Activated naive CD8-positive, alpha-beta T cell treated with anti-CD3 and anti-CD28 coated beads, Interleukin-2, amount 10 ng/mL, durations not matched to agents 7 days and 5 days (primary cell): ENCODE measurements around the gene STEAP4. TPM values are rescaled to one million over a fixed set of nuclear protein-coding genes. Genes with fewer than 3 reads are reported as not detected.

Experiments
- ATAC-seq: fragments of 150-1000 bp; cut with Tn5 transposase; one replicate; pipeline ENCODE4 v1.10.0; 2021; ENCODE audit warnings: low read depth, moderate library complexity
- POLR2A ChIA-PET: fragments of 350-600 bp; sonication (Branson Sonifier 250); formaldehyde crosslinking; loops from one replicate; lab custom pipeline; 2021; ENCODE audit warnings: antibody characterized with exemption; lab: Charles Lee
- DNase-seq: peaks from one replicate; pipeline ENCODE4 v3.0.0; 2021
- H3K27ac Mint-ChIP-seq: one replicate; pipeline ENCODE4 v1.8.0; 2022; ENCODE audit warnings: mild to moderate bottlenecking, mixed read lengths
- H3K27me3 Mint-ChIP-seq: one replicate; pipeline ENCODE4 v1.8.0; 2022; ENCODE audit warnings: mild to moderate bottlenecking, moderate library complexity, mixed read lengths
- H3K36me3 Mint-ChIP-seq: one replicate; pipeline ENCODE4 v1.8.0; 2021; ENCODE audit warnings: mild to moderate bottlenecking, mixed read lengths
- H3K4me1 Mint-ChIP-seq: one replicate; pipeline ENCODE4 v1.8.0; 2021; ENCODE audit warnings: mixed read lengths
- H3K4me3 Mint-ChIP-seq: one replicate; pipeline ENCODE4 v1.8.0; 2022; ENCODE audit warnings: mild to moderate bottlenecking, moderate library complexity, mixed read lengths
- H3K9me3 Mint-ChIP-seq: one replicate; pipeline ENCODE4 v1.8.0; 2021; ENCODE audit warnings: mixed read lengths
- total RNA-seq, 2 experiments: library from RNA; stranded (reverse); gene quantifications; one replicate each; pipeline ENCODE4 v1.2.3, GENCODE V29; 2021

STEAP4 gene
- total RNA-seq, 2 experiments from 2014 or later = not detected

DNA sequence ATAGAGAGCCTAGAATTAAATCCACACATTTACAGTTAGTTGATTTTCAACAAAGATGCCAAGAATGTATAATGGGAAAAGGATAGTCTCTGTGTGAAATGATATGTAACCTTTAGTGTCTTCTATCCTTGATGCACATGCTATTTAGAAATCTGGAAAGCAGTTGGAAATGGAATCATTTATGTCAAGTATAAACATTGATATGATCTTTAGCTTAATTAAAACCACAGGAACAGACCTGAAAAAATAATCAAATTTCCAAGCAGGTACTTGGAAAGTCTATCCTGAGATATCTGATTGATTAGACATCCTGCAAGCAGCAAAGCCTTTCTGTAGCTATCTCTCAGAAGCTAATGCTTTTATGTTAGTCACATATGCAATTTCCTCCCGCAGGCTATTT is 62.4 kb downstream of the STEAP4 start:
- H3K27ac Mint-ChIP-seq = no peak overlapping the region
- H3K4me3 Mint-ChIP-seq = no peak overlapping the region
- ATAC-seq = no peak
- POLR2A ChIA-PET = no interaction called here
- DNase-seq = no peak
- peaks cover 24% of the 10 kb centered on the region for H3K27me3 Mint-ChIP-seq
- no peaks in the 10 kb centered on the region for H3K9me3 Mint-ChIP-seq
- no peaks in the 10 kb centered on the region for H3K36me3 Mint-ChIP-seq
- no peaks in the 10 kb centered on the region for H3K4me1 Mint-ChIP-seq

GRCh38 chr7:88243345-88243909 is 63.3 kb downstream of the STEAP4 start:
- no peak for DNase-seq
- no peaks in the 10 kb centered on the region for H3K9me3 Mint-ChIP-seq
- no peak for ATAC-seq
- H3K36me3 Mint-ChIP-seq = no peaks in the 10 kb centered on the region
- peaks cover 25% of the 10 kb centered on the region for H3K27me3 Mint-ChIP-seq
- no peaks in the 10 kb centered on the region for H3K4me1 Mint-ChIP-seq
- POLR2A ChIA-PET = no interaction called here
- no peak overlapping the region for H3K27ac Mint-ChIP-seq
- H3K4me3 Mint-ChIP-seq = no peak overlapping the region

DNA sequence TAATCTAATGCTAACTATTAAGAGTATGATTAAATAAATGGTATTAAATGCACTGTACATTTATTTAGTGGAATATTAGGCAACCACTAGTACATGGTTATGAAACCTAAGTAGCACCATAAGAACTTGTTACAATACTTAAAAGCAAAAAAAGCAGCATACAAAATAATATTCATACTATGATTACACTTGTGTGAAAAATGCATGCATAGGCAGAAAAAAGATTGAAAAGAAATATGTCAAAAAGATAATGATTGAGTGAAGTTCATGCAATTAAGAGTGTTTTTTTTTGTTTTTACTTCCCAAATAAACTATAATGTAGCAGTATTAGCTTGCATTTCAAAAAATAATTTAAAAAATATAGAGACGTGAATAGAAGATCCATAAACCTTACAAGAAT is 66.8 kb downstream of the STEAP4 start:
- ATAC-seq (no peak), DNase-seq (no peak)
- Mint-ChIP-seq H3K4me1 (peaks cover 3% of the 10 kb centered on the region), H3K36me3 (no peaks in the 10 kb centered on the region), H3K27me3 (peaks cover 24% of the 10 kb centered on the region), H3K4me3 (no peak overlapping the region), H3K9me3 (no peaks in the 10 kb centered on the region), H3K27ac (no peak overlapping the region)
- POLR2A ChIA-PET = no interaction called here

DNA sequence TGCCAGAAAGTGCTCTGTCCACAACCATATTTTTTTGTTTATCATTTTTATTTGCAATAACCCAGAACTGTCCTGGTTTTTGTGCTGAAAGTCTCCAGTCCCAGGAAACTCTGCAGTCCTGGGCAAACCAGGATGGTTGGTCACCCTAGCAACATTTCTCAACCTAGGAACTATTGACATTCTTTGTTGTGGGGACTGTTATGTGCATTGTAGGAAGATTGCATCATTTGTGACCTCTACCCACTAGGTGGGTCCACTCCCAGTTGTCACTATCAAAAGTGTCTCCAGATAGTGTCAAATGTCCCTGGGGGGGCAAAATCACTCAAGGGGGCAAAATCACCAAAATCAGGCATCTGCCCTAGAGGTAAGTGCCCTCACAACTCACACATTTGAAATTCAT is 72.9 kb downstream of the STEAP4 start:
- DNase-seq = no peak
- POLR2A ChIA-PET = no interaction called here
- Mint-ChIP-seq H3K4me1 (peaks cover 5% of the 10 kb centered on the region), H3K27ac (no peak overlapping the region), H3K27me3 (peaks cover 9% of the 10 kb centered on the region), H3K4me3 (no peak overlapping the region), H3K36me3 (no peaks in the 10 kb centered on the region), H3K9me3 (no peaks in the 10 kb centered on the region)
- ATAC-seq = no peak

DNA sequence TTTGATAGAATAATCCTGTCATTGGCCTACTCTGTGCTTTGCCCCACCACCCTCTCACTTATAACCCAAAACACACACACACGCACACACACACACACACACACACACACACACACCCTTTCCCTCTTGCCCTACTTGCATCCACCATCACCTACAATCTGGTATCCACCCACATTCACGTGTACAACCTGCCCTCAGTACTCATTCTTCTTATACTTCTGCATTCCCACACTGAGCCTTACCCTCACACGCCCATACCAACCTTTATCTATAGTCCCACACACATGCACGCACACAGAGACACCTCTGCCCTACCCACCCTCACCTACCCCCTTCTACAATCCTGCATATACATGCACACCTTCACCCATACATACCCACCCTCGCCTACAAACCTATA is 76.0 kb downstream of the STEAP4 start:
- peaks cover 2% of the 10 kb centered on the region for H3K4me1 Mint-ChIP-seq
- POLR2A ChIA-PET = no interaction called here
- no peak overlapping the region for H3K27ac Mint-ChIP-seq
- H3K27me3 Mint-ChIP-seq = peaks cover 7% of the 10 kb centered on the region
- no peak for DNase-seq
- ATAC-seq = no peak
- H3K9me3 Mint-ChIP-seq = no peaks in the 10 kb centered on the region
- no peak overlapping the region for H3K4me3 Mint-ChIP-seq
- no peaks in the 10 kb centered on the region for H3K36me3 Mint-ChIP-seq

GRCh38 chr7:88229302-88229995 is 77.2 kb downstream of the STEAP4 start:
- DNase-seq (no peak), ATAC-seq (no peak)
- Mint-ChIP-seq H3K27ac (no peak overlapping the region), H3K4me1 (peaks cover 3% of the 10 kb centered on the region), H3K36me3 (no peaks in the 10 kb centered on the region), H3K4me3 (no peak overlapping the region), H3K27me3 (no peaks in the 10 kb centered on the region), H3K9me3 (no peaks in the 10 kb centered on the region)
- POLR2A ChIA-PET = no interaction called here

GRCh38 chr7:88226886-88227516 is 79.7 kb downstream of the STEAP4 start:
- ATAC-seq = no peak
- Mint-ChIP-seq H3K36me3 (no peaks in the 10 kb centered on the region), H3K4me3 (no peak overlapping the region), H3K4me1 (peaks cover 3% of the 10 kb centered on the region), H3K27me3 (no peaks in the 10 kb centered on the region), H3K27ac (no peak overlapping the region), H3K9me3 (no peaks in the 10 kb centered on the region)
- POLR2A ChIA-PET = no interaction called here
- no peak for DNase-seq

GRCh38 chr7:88226201-88226600 is 80.5 kb downstream of the STEAP4 start:
- Mint-ChIP-seq H3K4me1 (peaks cover 4% of the 10 kb centered on the region), H3K4me3 (no peak overlapping the region), H3K27ac (no peak overlapping the region), H3K27me3 (no peaks in the 10 kb centered on the region), H3K36me3 (no peaks in the 10 kb centered on the region), H3K9me3 (no peaks in the 10 kb centered on the region)
- DNase-seq (no peak), ATAC-seq (no peak)
- POLR2A ChIA-PET = no interaction called here

DNA sequence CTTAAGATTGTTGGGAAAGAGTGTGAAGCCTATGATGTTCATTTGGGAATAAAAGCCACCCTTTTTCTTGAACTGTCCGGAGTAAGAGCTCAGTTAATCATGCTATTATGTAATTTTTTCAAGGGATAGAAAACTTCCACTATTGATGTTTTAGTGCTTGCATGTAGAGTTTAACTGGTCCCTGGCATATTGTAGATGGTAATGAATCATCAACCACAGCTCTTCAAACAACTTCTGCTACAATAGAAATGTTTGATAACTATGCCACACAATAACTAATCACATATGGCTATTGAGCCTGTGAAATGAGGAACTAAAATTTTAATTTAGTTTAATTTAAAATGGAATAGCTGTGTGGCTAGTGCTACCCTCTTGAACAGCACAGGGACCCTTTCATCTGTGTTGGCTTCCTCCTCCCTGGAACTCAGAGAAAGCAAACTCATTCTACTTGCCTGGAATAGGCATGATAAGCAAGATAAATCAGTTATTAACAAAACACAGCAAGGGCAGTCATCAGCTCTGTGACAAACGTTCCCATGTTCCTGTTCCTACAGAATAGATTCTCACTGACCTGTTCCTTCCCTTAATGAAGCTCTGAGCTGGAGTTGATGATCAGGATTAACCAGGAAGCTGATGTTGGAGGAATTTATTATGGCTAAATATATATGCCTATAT is 82.0 kb downstream of the STEAP4 start:
- no peak for DNase-seq
- POLR2A ChIA-PET = no interaction called here
- ATAC-seq = no peak
- no peak overlapping the region for H3K4me3 Mint-ChIP-seq
- no peaks in the 10 kb centered on the region for H3K36me3 Mint-ChIP-seq
- H3K27ac Mint-ChIP-seq = no peak overlapping the region
- H3K4me1 Mint-ChIP-seq = peaks cover 13% of the 10 kb centered on the region
- H3K27me3 Mint-ChIP-seq = no peaks in the 10 kb centered on the region
- H3K9me3 Mint-ChIP-seq = no peaks in the 10 kb centered on the region

DNA sequence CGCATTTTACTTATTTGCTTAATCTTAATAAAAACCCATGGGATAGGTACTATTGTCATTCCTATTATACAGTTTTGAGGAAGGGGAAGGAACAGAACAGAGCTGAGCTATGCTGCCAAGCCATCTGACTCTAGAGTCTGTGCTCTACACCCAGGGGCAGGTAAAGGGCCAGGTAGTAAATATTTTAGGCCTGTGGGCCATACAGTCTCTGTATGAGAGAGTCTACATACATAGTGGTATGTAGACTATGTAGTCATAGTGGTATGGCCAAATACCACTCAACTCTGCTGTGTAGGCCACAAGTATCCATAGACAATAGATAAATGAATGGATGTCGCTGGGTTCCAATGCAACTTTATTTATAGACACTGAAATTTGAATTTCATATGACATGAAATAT is 83.4 kb downstream of the STEAP4 start:
- no peaks in the 10 kb centered on the region for H3K36me3 Mint-ChIP-seq
- no peaks in the 10 kb centered on the region for H3K9me3 Mint-ChIP-seq
- H3K27me3 Mint-ChIP-seq = no peaks in the 10 kb centered on the region
- H3K4me3 Mint-ChIP-seq = no peak overlapping the region
- ATAC-seq = no peak
- POLR2A ChIA-PET = no interaction called here
- no peak overlapping the region for H3K27ac Mint-ChIP-seq
- DNase-seq = no peak
- peaks cover 16% of the 10 kb centered on the region for H3K4me1 Mint-ChIP-seq

Other genes starting within 250 kb of the STEAP4 start
- 100 to 1,000 TPM; 108 to 119 TPM for gene SRI, start 86.9 kb downstream of the STEAP4 start, total RNA-seq